GM12865 (cell line): Measurements from ENCODE around the gene ADGRV1.

ENCODE experiments used
- DNase-seq: peaks from one replicate; pipeline ENCODE4 v3.0.0; 2010; ENCODE audit warnings: low read depth
- H3K4me3 ChIP-seq: 2 replicates; pipeline ENCODE4 v1.5.1; 2011; ENCODE audit warnings: mild to moderate bottlenecking, low read depth, low read length, control low read depth
- CTCF ChIP-seq: IDR thresholded peaks from 2 replicates; pipeline ENCODE4 v1.5.1; 2011; ENCODE audit warnings: low read length, control low read depth, low read depth, inconsistent platforms; ENCODE audit not compliant: insufficient read depth; ENCODE audit errors: missing control alignments

The ADGRV1 gene

GRCh38 chr5:90637731-90638130 lies 79.1 kb downstream of the ADGRV1 start:
- DNase-seq: no peak
- TF ChIP-seq CTCF: no peak
- no peak overlapping the region for H3K4me3 ChIP-seq

- no peak for DNase-seq
- TF ChIP-seq CTCF: no peak
- no peak overlapping the region for H3K4me3 ChIP-seq
Measured at GRCh38 chr5:90638878-90639277, 80.3 kb downstream of the ADGRV1 start.

- DNase-seq: peak; percentile 87
- no peak for TF ChIP-seq CTCF
Measured at GRCh38 chr5:90640484-90641059, 82.0 kb downstream of the ADGRV1 start.

GRCh38 chr5:90641528-90641927 lies 82.9 kb downstream of the ADGRV1 start:
- peak; percentile 70 for DNase-seq
- peak overlapping the region; percentile 73 for H3K4me3 ChIP-seq
- no peak for TF ChIP-seq CTCF

More at GRCh38 chr5:90640484-90641059, 82.0 kb downstream of the ADGRV1 start:
- H3K4me3 ChIP-seq: peak overlapping the region; percentile 49

GRCh38 chr5:90642706-90643229 lies 84.2 kb downstream of the ADGRV1 start:
- H3K4me3 ChIP-seq: peak overlapping the region; percentile 73
- TF ChIP-seq CTCF: no peak
- no peak for DNase-seq

GRCh38 chr5:90644132-90644531 lies 85.5 kb downstream of the ADGRV1 start:
- DNase-seq: peak; percentile 47
- H3K4me3 ChIP-seq: peak overlapping the region; percentile 73
- no peak for TF ChIP-seq CTCF
